ENCODE results near the gene NYNRIN. TPM values are rescaled to one million over a fixed set of nuclear protein-coding genes. Genes with fewer than 3 reads are reported as not detected.

Gene NYNRIN
- total and polyA plus RNA-seq, 2 of the 4 experiments (the other 2 are of a cell fraction): 2.2 to 5.4 TPM

GRCh38 chr14:24431569-24432258, 32.9 kb downstream of the NYNRIN start:
- 60% methylated on average over 12 of the region's 15 CpGs; no CpG with 5 or more reads in 1 of the 2 experiments for WGBS, 2 experiments (ENCODE audit: extremely low coverage in 2 of 2, insufficient read length in 1 of 2)
- peak overlapping the region; percentile 98; the same call in 1 of the 2 replicates for H3K9ac ChIP-seq (ENCODE audit: low read depth, low read length)
- peak overlapping the region; percentile 70 for H2AFZ ChIP-seq (replicated peaks; ENCODE audit: low read length, poor library complexity)
- no peak overlapping the region for H4K5ac ChIP-seq (ENCODE audit: low read depth, low read length)
- H3K18ac ChIP-seq (ENCODE audit: low read depth, low read length): no peak overlapping the region
- H2AK5ac ChIP-seq (ENCODE audit: low read depth, low read length): peak overlapping the region; percentile 100; the same call in 1 of the 2 replicates
- H3K4me3 ChIP-seq (ENCODE audit: insufficient read depth, low read depth, low read length): no peak overlapping the region; the same call in 1 of the 2 replicates
- H3K4me1 ChIP-seq (ENCODE audit: control insufficient read depth, insufficient read depth, low read length): peaks cover 18% of the 10 kb centered on the region; the same call in 1 of the 2 replicates
- no TSS peak for BruUV-seq (replicated peaks)
- dilution Hi-C loops (cut with HindIII; ENCODE audit: low sequenced_read_pairs, unreplicated experiment): no loop called here
- H2BK20ac ChIP-seq (ENCODE audit: low read depth, low read length): no peak overlapping the region
- DNase-seq (peak; percentile 91), ATAC-seq (ENCODE audit: low read depth) (peak; percentile 63)
- in situ Hi-C loops (cut with MboI; ENCODE audit: low sequenced_read_pairs): loop anchor here (10.0 to 25.0 kb wide), 4 partner anchors 67 to 1119 kb away; partner anchors contain the start of genes BCL2L2, FITM1, GMPR2 and NEDD8
- H3K79me1 ChIP-seq (ENCODE audit: low read depth in 1 of 2, low read length in 2 of 2): peaks cover 22 to 46% of the 10 kb centered on the region in 2 experiments
- ChIA-PET POLR2A (ENCODE audit: unreplicated experiment) (interaction anchor here (0.6 to 0.9 kb wide), 3 partner anchors 33 to 105 kb away, joined by 3 to 6 read pairs (median 3); partner anchors contain the start of gene NYNRIN), CTCF (interaction anchor here (0.5 to 3.3 kb wide), 21 partner anchors 10 to 1309 kb away, joined by 3 to 63 read pairs (median 4); partner anchors contain the start of genes ADCY4, CIDEB and NYNRIN)
- H3K4me2 ChIP-seq (ENCODE audit: low read depth, low read length): peak overlapping the region; percentile 91
- peak overlapping the region; percentile 11 for H2BK5ac ChIP-seq (ENCODE audit: low read depth, low read length, poor library complexity, severe bottlenecking)
- no peaks in the 10 kb centered on the region for H3K9me3 ChIP-seq (ENCODE audit: control insufficient read depth, insufficient read depth, low read length)
- H3K9me1 ChIP-seq (ENCODE audit: insufficient read depth, low read length): peaks cover 5% of the 10 kb centered on the region
- intact Hi-C loops (cut with micrococcal nuclease): loop anchor here (1.0 to 10.0 kb wide), 4 partner anchors 66 to 217 kb away; partner anchors contain the start of genes CHMP4A, MDP1 and TINF2
- H2AK9ac ChIP-seq (replicated peaks; ENCODE audit: low read depth, low read length, poor library complexity): peak overlapping the region; percentile 100
- no peak overlapping the region for H2BK15ac ChIP-seq (ENCODE audit: low read depth, low read length)
- no peak overlapping the region for H4K91ac ChIP-seq (ENCODE audit: insufficient read depth, low read depth, low read length)
- H3K4ac ChIP-seq (ENCODE audit: low read depth, low read length): peak overlapping the region; percentile 99
- H3K23ac ChIP-seq (ENCODE audit: low read depth, low read length): 0 out of 2 replicates have a peak overlapping the region, but pooled peaks have one; percentile 90
- no peaks in the 10 kb centered on the region for H3K27me3 ChIP-seq (ENCODE audit: control insufficient read depth, insufficient read depth, low read length)
- H4K20me1 ChIP-seq (ENCODE audit: insufficient read depth, low read length): peaks cover 27% of the 10 kb centered on the region
- H3K36me3 ChIP-seq (ENCODE audit: control insufficient read depth, insufficient read depth, low read length): peaks cover 27% of the 10 kb centered on the region
- H4K8ac ChIP-seq (ENCODE audit: low read depth in 2 of 2, low read length in 2 of 2): peak overlapping the region in 1 of 2 experiments; percentile 3; a peak in 1 of 4 replicates
- peak overlapping the region; percentile 46; the same call in 1 of the 2 replicates for H3K14ac ChIP-seq (replicated peaks; ENCODE audit: low read depth, low read length)
- no peak overlapping the region for H3K56ac ChIP-seq (ENCODE audit: extremely low read depth, insufficient read depth, low read length)
- peak overlapping the region; percentile 91; the same call in 1 of the 2 replicates for H3K27ac ChIP-seq (ENCODE audit: insufficient read depth, low read length)
- no peak overlapping the region for H2BK120ac ChIP-seq (ENCODE audit: low read depth, low read length)
- TF ChIP-seq BHLHE40 (IDR thresholded peaks at IDR 0.05; ENCODE audit: low read depth, low read length) (peak; percentile 6; the same call in 1 of the 2 replicates), ELK1 (IDR thresholded peaks at IDR 0.05; ENCODE audit: borderline replicate concordance, low read depth, low read length) (no peak), FOS (IDR thresholded peaks at IDR 0.05; ENCODE audit: low read depth, low read length) (no peak), CHD1 (IDR thresholded peaks at IDR 0.05; ENCODE audit: low read depth, low read length) (no peak), CEBPB (IDR thresholded peaks at IDR 0.05; ENCODE audit: low read depth, low read length) (no peak), RAD21 (IDR thresholded peaks at IDR 0.05; ENCODE audit: low read length) (peak; percentile 96), RFX5 (IDR thresholded peaks at IDR 0.05; ENCODE audit: low read depth, low read length) (no peak), SMC3 (IDR thresholded peaks at IDR 0.05; ENCODE audit: low read depth, low read length) (peak; percentile 86), USF2 (IDR thresholded peaks at IDR 0.05; ENCODE audit: low read depth, low read length) (peak; percentile 22; the same call in 1 of the 2 replicates), POLR2A (IDR thresholded peaks at IDR 0.05; ENCODE audit: low read depth, low read length) (0 out of 2 replicates have a peak, but pooled peaks have one; percentile 52), RCOR1 (IDR thresholded peaks at IDR 0.05; ENCODE audit: insufficient replicate concordance, low read length) (peak; percentile 32), MAFK (IDR thresholded peaks at IDR 0.05; ENCODE audit: low read depth, low read length) (peak; percentile 13; the same call in 1 of the 2 replicates), NFE2L2 (IDR thresholded peaks at IDR 0.05; ENCODE audit: low read depth, low read length) (no peak)

All from IMR-90 (cell line).